HepG2 (cell line): ENCODE data around the gene KLHL17.

Experiments used
- EP300 ChIP-seq, 3 experiments: sonication (generic) in 1 of 3; formaldehyde crosslinking in 1 of 3; IDR thresholded peaks; 2 replicates each; pipeline versions ENCODE4 v1.5.1 to v1.6.1; 2011 to 2020; ENCODE audit warnings: low read depth in 2 of 3, low read length in 2 of 3, borderline replicate concordance in 1 of 3, improper control_type of control experiment in 1 of 3, mild to moderate bottlenecking in 1 of 3, missing genetic modification reagents in 1 of 3, moderate library complexity in 1 of 3
- MEF2D ChIP-seq: sonication (generic); formaldehyde crosslinking; IDR thresholded peaks from 2 replicates; pipeline ENCODE4 v1.5.1; 2020; ENCODE audit warnings: mild to moderate bottlenecking, missing genetic modification reagents
- MTA3 ChIP-seq: sonication (generic); formaldehyde crosslinking; IDR thresholded peaks from 2 replicates; pipeline ENCODE4 v1.4.0; 2020; ENCODE audit warnings: missing genetic modification reagents

- TF ChIP-seq EP300 (IDR thresholded peaks at IDR 0.05; ENCODE audit: low read depth in 2 of 2, low read length in 2 of 2) (no peak), EP300 (CRISPR knock-in tag; IDR thresholded peaks at IDR 0.05; ENCODE audit: borderline replicate concordance) (no peak), MTA3 (CRISPR knock-in tag) (no peak), MEF2D (CRISPR knock-in tag) (no peak)
Measured at GRCh38 chr1:967466-968343, 7.3 kb downstream of the KLHL17 start.
